ENCODE data around the gene SERPINA12.

The SERPINA12 gene

GRCh38 chr14:94448071-94448808 is 61.0 kb downstream of the SERPINA12 start:
- Histone ChIP-seq H3K36me3 (no peaks in the 10 kb centered on the region), H3K27ac (no peak overlapping the region), H3K27me3 (no peaks in the 10 kb centered on the region), H3K9me3 (no peaks in the 10 kb centered on the region), H3K4me1 (no peaks in the 10 kb centered on the region), H3K4me3 (no peak overlapping the region)
- intact Hi-C loops (cut with DNase I; ENCODE audit: low total_unique reads) = no loop called here
- no peak for TF ChIP-seq CTCF (IDR thresholded peaks at IDR 0.05)
- no peak for DNase-seq

- H3K27me3 ChIP-seq = no peaks in the 10 kb centered on the region
Observed at GRCh38 chr14:94447206-94447605, 62.1 kb downstream of the SERPINA12 start.

GRCh38 chr14:94446126-94446525 is 63.1 kb downstream of the SERPINA12 start:
- H3K4me1 ChIP-seq = no peaks in the 10 kb centered on the region
- H3K27me3 ChIP-seq = no peaks in the 10 kb centered on the region
- H3K4me3 ChIP-seq = no peak overlapping the region
- TF ChIP-seq CTCF (IDR thresholded peaks at IDR 0.05) = no peak
- no peaks in the 10 kb centered on the region for H3K36me3 ChIP-seq
- DNase-seq = no peak
- H3K27ac ChIP-seq = no peak overlapping the region
- no peaks in the 10 kb centered on the region for H3K9me3 ChIP-seq
- intact Hi-C loops (cut with DNase I; ENCODE audit: low total_unique reads) = no loop called here

More at GRCh38 chr14:94447206-94447605, 62.1 kb downstream of the SERPINA12 start:
- no peaks in the 10 kb centered on the region for H3K4me1 ChIP-seq
- no peaks in the 10 kb centered on the region for H3K9me3 ChIP-seq
- H3K4me3 ChIP-seq = no peak overlapping the region
- H3K36me3 ChIP-seq = no peaks in the 10 kb centered on the region
- no peak for TF ChIP-seq CTCF (IDR thresholded peaks at IDR 0.05)
- DNase-seq = no peak
- intact Hi-C loops (cut with DNase I; ENCODE audit: low total_unique reads) = no loop called here
- no peak overlapping the region for H3K27ac ChIP-seq

GRCh38 chr14:94445003-94445402 is 64.3 kb downstream of the SERPINA12 start:
- H3K4me3 ChIP-seq = no peak overlapping the region
- H3K9me3 ChIP-seq = no peaks in the 10 kb centered on the region
- H3K27me3 ChIP-seq = no peaks in the 10 kb centered on the region
- H3K36me3 ChIP-seq = no peaks in the 10 kb centered on the region
- DNase-seq = no peak
- H3K4me1 ChIP-seq = no peaks in the 10 kb centered on the region
- intact Hi-C loops (cut with DNase I; ENCODE audit: low total_unique reads) = no loop called here
- H3K27ac ChIP-seq = no peak overlapping the region
- no peak for TF ChIP-seq CTCF (IDR thresholded peaks at IDR 0.05)

GRCh38 chr14:94441531-94442205 is 67.6 kb downstream of the SERPINA12 start:
- H3K4me1 ChIP-seq = no peaks in the 10 kb centered on the region
- no peaks in the 10 kb centered on the region for H3K27me3 ChIP-seq
- TF ChIP-seq CTCF (IDR thresholded peaks at IDR 0.05) = no peak
- H3K36me3 ChIP-seq = no peaks in the 10 kb centered on the region
- intact Hi-C loops (cut with DNase I; ENCODE audit: low total_unique reads) = no loop called here
- DNase-seq = no peak
- H3K9me3 ChIP-seq = no peaks in the 10 kb centered on the region
- no peak overlapping the region for H3K4me3 ChIP-seq
- H3K27ac ChIP-seq = no peak overlapping the region

Measured in tibial artery (tissue), 4 donors.